Measurements from ENCODE around the gene RSU1. TPM values are rescaled to one million over a fixed set of nuclear protein-coding genes. Genes with fewer than 3 reads are reported as not detected.

The RSU1 gene
- total RNA-seq, 1 experiment from 2014 or later: 54.4 TPM

DNA sequence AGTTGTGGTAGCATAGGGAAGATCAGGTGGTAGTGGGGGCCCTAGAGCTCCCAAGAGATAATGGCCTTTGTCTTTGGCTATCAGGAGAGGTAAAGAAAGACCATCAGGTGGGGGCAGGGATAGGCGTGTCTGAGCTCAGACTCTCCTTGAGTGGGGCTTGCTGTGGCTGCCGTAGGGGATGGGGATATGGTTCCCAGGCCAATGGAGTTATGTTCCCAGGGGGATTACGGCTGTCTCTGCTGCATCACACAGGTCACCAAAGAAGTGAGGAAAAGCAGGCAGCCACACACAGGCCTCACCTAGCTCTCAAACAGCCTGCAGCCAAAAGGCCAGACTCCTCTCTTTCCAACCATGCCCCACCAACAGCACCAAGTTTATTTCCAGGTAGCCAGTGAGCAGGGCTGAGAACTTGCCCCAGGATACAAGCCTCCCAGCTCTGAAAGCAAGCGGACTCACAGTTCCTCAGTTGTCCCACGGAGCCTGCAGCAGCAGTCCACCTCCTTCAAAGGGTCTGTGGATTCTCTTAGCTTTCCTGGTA lies 257.9 kb downstream of the RSU1 start:
- TF ChIP-seq CTCF (IDR thresholded peaks at IDR 0.05; ENCODE audit: unreplicated experiment): no peak
- DNase-seq (ENCODE audit: unreplicated experiment): no peak
- intact Hi-C loops (cut with micrococcal nuclease): no loop called here
- no peaks in the 10 kb centered on the region for H3K4me1 Mint-ChIP-seq (ENCODE audit: insufficient read depth, unreplicated experiment)
- no peak overlapping the region for H3K4me3 Mint-ChIP-seq (ENCODE audit: unreplicated experiment)
- no peak overlapping the region for H3K27ac Mint-ChIP-seq (ENCODE audit: low read depth, unreplicated experiment)
- no peaks in the 10 kb centered on the region for H3K36me3 Mint-ChIP-seq (ENCODE audit: insufficient read depth, unreplicated experiment)
- POLR2A ChIA-PET: interaction anchor here (0.7 kb wide), 1 partner anchor 133 kb away, joined by 3 read pairs; no protein-coding TSS in a partner anchor
- CTCF ChIA-PET: interaction anchor here (0.5 to 1.1 kb wide), 2 partner anchors 13 to 41 kb away, joined by 3 to 4 read pairs; no protein-coding TSS in a partner anchor
- no TSS peak for BruUV-seq (replicated peaks)
- H3K27me3 Mint-ChIP-seq (ENCODE audit: insufficient read depth, unreplicated experiment): peaks cover 14% of the 10 kb centered on the region
- no peaks in the 10 kb centered on the region for H3K9me3 Mint-ChIP-seq (ENCODE audit: unreplicated experiment)

DNA sequence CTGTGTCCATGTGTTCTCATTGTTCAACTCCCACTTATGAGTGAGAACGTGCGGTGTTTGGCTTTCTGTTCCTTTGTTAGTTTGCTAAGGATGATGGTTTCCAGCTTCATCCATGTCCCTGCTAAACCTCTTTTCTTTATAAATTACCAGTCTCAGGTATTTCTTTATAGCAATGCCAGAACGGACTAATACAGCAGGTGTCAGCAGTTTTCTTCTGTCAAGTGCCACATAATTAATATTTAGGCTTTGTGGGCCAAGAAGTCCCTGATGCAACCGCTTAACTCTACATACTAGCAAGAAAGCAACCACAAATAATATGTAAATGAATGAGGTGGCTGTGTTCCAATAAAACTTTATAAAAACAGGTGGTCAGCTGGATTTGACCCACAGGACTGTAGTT lies 269.3 kb downstream of the RSU1 start:
- no peak overlapping the region for H3K27ac Mint-ChIP-seq (ENCODE audit: low read depth, unreplicated experiment)
- H3K4me3 Mint-ChIP-seq (ENCODE audit: unreplicated experiment): no peak overlapping the region
- no peaks in the 10 kb centered on the region for H3K9me3 Mint-ChIP-seq (ENCODE audit: unreplicated experiment)
- intact Hi-C loops (cut with micrococcal nuclease): loop anchor here (5.0 kb wide), 1 partner anchor 501 kb away; no protein-coding TSS in a partner anchor
- CTCF ChIA-PET: no interaction called here
- H3K36me3 Mint-ChIP-seq (ENCODE audit: insufficient read depth, unreplicated experiment): no peaks in the 10 kb centered on the region
- H3K4me1 Mint-ChIP-seq (ENCODE audit: insufficient read depth, unreplicated experiment): peaks cover 5% of the 10 kb centered on the region
- no peak for TF ChIP-seq CTCF (IDR thresholded peaks at IDR 0.05; ENCODE audit: unreplicated experiment)
- POLR2A ChIA-PET: no interaction called here
- H3K27me3 Mint-ChIP-seq (ENCODE audit: insufficient read depth, unreplicated experiment): peaks cover 11% of the 10 kb centered on the region
- no peak for DNase-seq (ENCODE audit: unreplicated experiment)
- BruUV-seq (replicated peaks): no TSS peak

GRCh38 chr10:16545116-16545736 lies 272.0 kb downstream of the RSU1 start:
- Mint-ChIP-seq H3K36me3 (ENCODE audit: insufficient read depth, unreplicated experiment) (no peaks in the 10 kb centered on the region), H3K27me3 (ENCODE audit: insufficient read depth, unreplicated experiment) (peaks cover 11% of the 10 kb centered on the region), H3K4me3 (ENCODE audit: unreplicated experiment) (no peak overlapping the region), H3K9me3 (ENCODE audit: unreplicated experiment) (no peaks in the 10 kb centered on the region), H3K27ac (ENCODE audit: low read depth, unreplicated experiment) (no peak overlapping the region), H3K4me1 (ENCODE audit: insufficient read depth, unreplicated experiment) (peaks cover 5% of the 10 kb centered on the region)
- intact Hi-C loops (cut with micrococcal nuclease): loop anchor here (1.0 to 5.0 kb wide), 5 partner anchors 108 to 666 kb away; partner anchors contain the start of gene PTER
- BruUV-seq (replicated peaks): no TSS peak
- POLR2A ChIA-PET: no interaction called here
- CTCF ChIA-PET: interaction anchor here (0.6 to 3.3 kb wide), 18 partner anchors 8 to 1906 kb away, joined by 3 to 26 read pairs (median 3); no protein-coding TSS in a partner anchor
- TF ChIP-seq CTCF (IDR thresholded peaks at IDR 0.05; ENCODE audit: unreplicated experiment): peak; percentile 40
- peak; percentile 48 for DNase-seq (ENCODE audit: unreplicated experiment)

DNA sequence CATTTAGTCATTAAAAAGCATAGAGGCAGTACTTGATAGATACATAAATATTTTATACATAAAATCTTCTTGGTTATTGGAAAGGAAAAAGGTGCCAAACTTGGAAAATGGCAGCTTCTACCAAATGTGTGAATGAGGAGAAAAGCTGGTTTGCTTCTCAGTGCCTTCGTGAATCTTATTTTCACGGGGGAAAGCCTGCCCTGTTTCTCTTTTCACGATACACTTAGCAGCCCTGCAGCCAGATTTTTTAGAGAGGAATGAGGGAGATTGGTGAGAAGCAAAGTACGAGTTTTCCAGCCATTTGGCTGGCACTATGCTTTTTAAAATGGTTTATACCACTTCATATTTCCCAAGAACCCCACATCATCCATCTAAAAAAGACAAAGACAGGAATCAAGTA lies 272.6 kb downstream of the RSU1 start:
- Mint-ChIP-seq H3K4me1 (ENCODE audit: insufficient read depth, unreplicated experiment) (peaks cover 5% of the 10 kb centered on the region), H3K9me3 (ENCODE audit: unreplicated experiment) (no peaks in the 10 kb centered on the region), H3K27me3 (ENCODE audit: insufficient read depth, unreplicated experiment) (peaks cover 15% of the 10 kb centered on the region), H3K36me3 (ENCODE audit: insufficient read depth, unreplicated experiment) (no peaks in the 10 kb centered on the region), H3K4me3 (ENCODE audit: unreplicated experiment) (no peak overlapping the region), H3K27ac (ENCODE audit: low read depth, unreplicated experiment) (no peak overlapping the region)
- TF ChIP-seq CTCF (IDR thresholded peaks at IDR 0.05; ENCODE audit: unreplicated experiment): no peak
- no peak for DNase-seq (ENCODE audit: unreplicated experiment)
- intact Hi-C loops (cut with micrococcal nuclease): no loop called here
- ChIA-PET CTCF (interaction anchor here (0.6 to 3.3 kb wide), 16 partner anchors 10 to 667 kb away, joined by 3 to 26 read pairs (median 3); no protein-coding TSS in a partner anchor), POLR2A (no interaction called here)
- BruUV-seq (replicated peaks): no TSS peak
